ENCODE measurements around the gene DOP1A.

DOP1A gene

GRCh38 chr6:83198486-83199172 lies 131.2 kb downstream of the DOP1A start:
- in situ Hi-C loops (cut with HindIII; ENCODE audit: low pct_unique_long_range_greater_than_20kb, low sequenced_read_pairs): no loop called here
- TF ChIP-seq JUND (IDR thresholded peaks at IDR 0.05; ENCODE audit: low read depth): no peak
- DNase-seq (ENCODE audit: low read depth in 1 of 2, low spot score in 1 of 2): no peak

GRCh38 chr6:83199173-83199862 lies 131.8 kb downstream of the DOP1A start:
- no peak for TF ChIP-seq JUND (IDR thresholded peaks at IDR 0.05; ENCODE audit: low read depth)
- in situ Hi-C loops (cut with HindIII; ENCODE audit: low pct_unique_long_range_greater_than_20kb, low sequenced_read_pairs): no loop called here
- no peak for DNase-seq (ENCODE audit: low read depth in 1 of 2, low spot score in 1 of 2)

- no peak for DNase-seq (ENCODE audit: low read depth in 1 of 2, low spot score in 1 of 2)
- in situ Hi-C loops (cut with HindIII; ENCODE audit: low pct_unique_long_range_greater_than_20kb, low sequenced_read_pairs): no loop called here
These were observed 132.4 kb downstream of the DOP1A start for GRCh38 chr6:83199863-83200225.

GRCh38 chr6:83202031-83202430 lies 134.6 kb downstream of the DOP1A start:
- TF ChIP-seq JUND (IDR thresholded peaks at IDR 0.05; ENCODE audit: low read depth): no peak
- DNase-seq (ENCODE audit: low read depth in 1 of 2, low spot score in 1 of 2): no peak
- in situ Hi-C loops (cut with HindIII; ENCODE audit: low pct_unique_long_range_greater_than_20kb, low sequenced_read_pairs): no loop called here

More at GRCh38 chr6:83199863-83200225, 132.4 kb downstream of the DOP1A start:
- no peak for TF ChIP-seq JUND (IDR thresholded peaks at IDR 0.05; ENCODE audit: low read depth)

GRCh38 chr6:83215131-83216047 lies 147.9 kb downstream of the DOP1A start:
- peak in 1 of 2 experiments; percentile 76 for DNase-seq (ENCODE audit: low read depth in 1 of 2, low spot score in 1 of 2)
- in situ Hi-C loops (cut with HindIII; ENCODE audit: low pct_unique_long_range_greater_than_20kb, low sequenced_read_pairs): no loop called here
- no peak for TF ChIP-seq JUND (IDR thresholded peaks at IDR 0.05; ENCODE audit: low read depth)

- in situ Hi-C loops (cut with HindIII; ENCODE audit: low pct_unique_long_range_greater_than_20kb, low sequenced_read_pairs): no loop called here
- no peak for DNase-seq (ENCODE audit: low read depth in 1 of 2, low spot score in 1 of 2)
- no peak for TF ChIP-seq JUND (IDR thresholded peaks at IDR 0.05; ENCODE audit: low read depth)
These were observed 149.3 kb downstream of the DOP1A start for GRCh38 chr6:83216806-83217205.

Data from T47D (cell line).